OCI-LY7 (cell line): ENCODE measurements around the gene PTPN9. TPM values are rescaled to one million over a fixed set of nuclear protein-coding genes. Genes with fewer than 3 reads are reported as not detected.
"Not testable (repeated sequence)": the region's sequence is repeated elsewhere in the genome, so short reads cannot be mapped to it uniquely, and the experiment has no call there.

ENCODE experiments used
- BruUV-seq: library from RNA; stranded (reverse); fragments of 400-500 nt; replicated peaks from 2 replicates; lab custom pipeline; 2021; lab: Mats Ljungman, UMichigan
- CTCF ChIA-PET: fragments of 300-600 bp; sonication (Branson Sonifier 250); formaldehyde crosslinking; loops from one replicate; lab custom pipeline; 2022; ENCODE audit warnings: antibody characterized with exemption; ENCODE audit not compliant: unreplicated experiment; lab: Charles Lee
- POLR2A ChIA-PET: fragments of 300-600 bp; sonication (Branson Sonifier 250); formaldehyde crosslinking; loops from one replicate; lab custom pipeline; 2022; ENCODE audit warnings: antibody characterized with exemption; lab: Charles Lee
- DNase-seq: peaks from one replicate; pipeline ENCODE4 v3.0.0-alpha.2; 2015; ENCODE audit warnings: low spot score
- H2AFZ ChIP-seq: fragments of 200-600 bp; sonication (generic), shearing (Covaris generic); 2 replicates; pipeline ENCODE4 v1.6.1; 2014; ENCODE audit warnings: mild to moderate bottlenecking, antibody characterized with exemption, low read length, moderate library complexity
- H3K27ac ChIP-seq: fragments of 200-600 bp; sonication (generic); 2 replicates; pipeline ENCODE4 v1.5.1; 2014; ENCODE audit warnings: mixed run types, low read depth, mild to moderate bottlenecking, moderate library complexity, low read length, inconsistent platforms; ENCODE audit not compliant: poor library complexity, severe bottlenecking
- H3K36me3 ChIP-seq: fragments of 200-600 bp; sonication (generic); 2 replicates; pipeline ENCODE4 v1.6.1; 2014; ENCODE audit warnings: mild to moderate bottlenecking, antibody characterized with exemption, low read length, moderate library complexity, mixed read lengths; ENCODE audit not compliant: insufficient read depth
- H3K4me1 ChIP-seq: fragments of 200-600 bp; sonication (generic); 2 replicates; pipeline ENCODE4 v1.5.1; 2014; ENCODE audit warnings: mild to moderate bottlenecking, low read length; ENCODE audit not compliant: insufficient read depth, poor library complexity, severe bottlenecking
- H3K4me2 ChIP-seq: fragments of 200-600 bp; sonication (generic); 2 replicates; pipeline ENCODE4 v1.6.1; 2014; ENCODE audit warnings: mild to moderate bottlenecking, low read length
- H3K4me3 ChIP-seq: fragments of 200-600 bp; sonication (generic); 2 replicates; pipeline ENCODE4 v1.5.1; 2014; ENCODE audit warnings: mild to moderate bottlenecking, low read depth, low read length; ENCODE audit not compliant: poor library complexity, severe bottlenecking
- H3K79me2 ChIP-seq: fragments of 200-600 bp; sonication (generic); 2 replicates; pipeline ENCODE4 v1.6.1; 2016; ENCODE audit warnings: low read depth, mild to moderate bottlenecking, low read length, moderate library complexity, mixed read lengths; ENCODE audit not compliant: insufficient read depth
- H3K9me2 ChIP-seq: fragments of 200-600 bp; sonication (generic); 2 replicates; pipeline ENCODE4 v1.6.1; 2016; ENCODE audit warnings: mild to moderate bottlenecking, low read length, mixed read lengths; ENCODE audit not compliant: insufficient read depth
- H3K9me3 ChIP-seq: fragments of 200-600 bp; sonication (generic); 2 replicates; pipeline ENCODE4 v1.6.1; 2014; ENCODE audit warnings: mild to moderate bottlenecking, mixed run types, low read length, mixed read lengths
- H4K20me1 ChIP-seq: fragments of 200-600 bp; sonication (generic); 2 replicates; pipeline ENCODE4 v1.6.1; 2014; ENCODE audit warnings: mild to moderate bottlenecking, antibody characterized with exemption, low read length, moderate library complexity, mixed read lengths; ENCODE audit not compliant: insufficient read depth
- CTCF ChIP-seq: fragments of 200-600 bp; sonication (generic); conservative IDR thresholded peaks from 2 replicates; pipeline ENCODE4 v1.5.1; 2014; ENCODE audit warnings: mild to moderate bottlenecking, antibody characterized with exemption, low read length, moderate library complexity, mixed read lengths
- EZH2phosphoT487 ChIP-seq: fragments of 200-600 bp; sonication (generic); IDR thresholded peaks from 2 replicates; pipeline ENCODE4 v1.6.1; 2018; ENCODE audit warnings: low read depth, borderline replicate concordance, mild to moderate bottlenecking, mixed run types, antibody characterized with exemption, low read length, moderate library complexity, mixed read lengths
- intact Hi-C: fragments of 100-400 bp; cut with micrococcal nuclease; formaldehyde crosslinking; loops from one replicate; pipeline ENCODE4 v1.10.0; 2022; ENCODE audit not compliant: unreplicated experiment
- total RNA-seq, 2 experiments: library from RNA; depleted of rRNA in 1 of 2; stranded (reverse); fragments of >200 nt in 1 of 2; shearing (Covaris generic) in 1 of 2; gene quantifications; 2 replicates each; pipeline ENCODE4 v1.2.3, GENCODE V29; 2014 to 2022

Gene PTPN9
- total RNA-seq, 2 experiments from 2014 or later, result 16.5 to 38.5 TPM

GRCh38 chr15:75561888-75562287 lies 17.2 kb downstream of the PTPN9 start:
- Histone ChIP-seq H3K36me3 (no peaks in the 10 kb centered on the region), H3K4me1 (no peaks in the 10 kb centered on the region), H3K27ac (no peak overlapping the region), H2AFZ (no peak overlapping the region), H3K9me3 (no peaks in the 10 kb centered on the region), H3K4me3 (no peak overlapping the region), H3K9me2 (no peaks in the 10 kb centered on the region), H3K79me2 (peaks cover 10% of the 10 kb centered on the region; the same call in 1 of the 2 replicates), H3K4me2 (no peak overlapping the region), H4K20me1 (no peaks in the 10 kb centered on the region)
- intact Hi-C loops, result no loop called here
- no peak for DNase-seq
- TF ChIP-seq EZH2phosphoT487, result no peak
- TF ChIP-seq CTCF, result no peak
- CTCF ChIA-PET, result no interaction called here
- BruUV-seq, result no TSS peak
- POLR2A ChIA-PET, result interaction anchor here (0.7 to 1.6 kb wide), 3 partner anchors 11 to 110 kb away, joined by 3 to 6 read pairs (median 4); partner anchors contain the start of gene SIN3A

GRCh38 chr15:75559360-75559759 lies 19.8 kb downstream of the PTPN9 start:
- H3K79me2 ChIP-seq, H2AFZ ChIP-seq, H4K20me1 ChIP-seq, H3K9me2 ChIP-seq, H3K36me3 ChIP-seq, H3K4me2 ChIP-seq, H3K9me3 ChIP-seq, H3K27ac ChIP-seq, H3K4me1 ChIP-seq, DNase-seq, H3K4me3 ChIP-seq, CTCF ChIA-PET, intact Hi-C loops, BruUV-seq: not testable (repeated sequence)
- POLR2A ChIA-PET, result interaction anchor here (0.7 kb wide), 1 partner anchor 10 kb away, joined by 8 read pairs; no protein-coding TSS in a partner anchor

GRCh38 chr15:75558955-75559354 lies 20.2 kb downstream of the PTPN9 start:
- H3K9me2 ChIP-seq, H3K4me2 ChIP-seq, H4K20me1 ChIP-seq, POLR2A ChIA-PET, H2AFZ ChIP-seq, BruUV-seq, H3K36me3 ChIP-seq, H3K9me3 ChIP-seq, H3K79me2 ChIP-seq, DNase-seq, CTCF ChIA-PET, intact Hi-C loops, H3K27ac ChIP-seq, H3K4me3 ChIP-seq, H3K4me1 ChIP-seq: not testable (repeated sequence)

- TF ChIP-seq EZH2phosphoT487 (no peak), CTCF (no peak)
- no TSS peak for BruUV-seq
- Histone ChIP-seq H3K9me2 (no peaks in the 10 kb centered on the region), H2AFZ (no peak overlapping the region), H3K27ac (no peak overlapping the region), H3K4me3 (no peak overlapping the region), H4K20me1 (no peaks in the 10 kb centered on the region), H3K36me3 (no peaks in the 10 kb centered on the region), H3K79me2 (peaks cover 19% of the 10 kb centered on the region; the same call in 1 of the 2 replicates), H3K9me3 (no peaks in the 10 kb centered on the region), H3K4me2 (no peak overlapping the region), H3K4me1 (no peaks in the 10 kb centered on the region)
- intact Hi-C loops, result no loop called here
- POLR2A ChIA-PET, result interaction anchor here (0.6 kb wide), 1 partner anchor 13 kb away, joined by 5 read pairs; no protein-coding TSS in a partner anchor
- CTCF ChIA-PET, result no interaction called here
- DNase-seq, result no peak
These were observed 24.4 kb downstream of the PTPN9 start for GRCh38 chr15:75554717-75555116.
